ENCODE results near the gene RAB11FIP2. TPM values are rescaled to one million over a fixed set of nuclear protein-coding genes. Genes with fewer than 3 reads are reported as not detected.

The RAB11FIP2 gene
- total RNA-seq, 4 donors from 2014 or later, result 21.2 to 27.9 (median 23.8) TPM

GRCh38 chr10:118035354-118036005 is 11.3 kb downstream of the RAB11FIP2 start:
- no peak for TF ChIP-seq CTCF (IDR thresholded peaks at IDR 0.05)
- DNase-seq (ENCODE audit: low spot score), result no peak
- peak; percentile 64 for ATAC-seq (ENCODE audit: low FRiP score)

GRCh38 chr10:118034791-118035261 is 11.9 kb downstream of the RAB11FIP2 start:
- no peak for TF ChIP-seq CTCF (IDR thresholded peaks at IDR 0.05)
- ATAC-seq (ENCODE audit: low FRiP score) (no peak), DNase-seq (ENCODE audit: low spot score) (no peak)

GRCh38 chr10:118033905-118034304 is 12.8 kb downstream of the RAB11FIP2 start:
- ATAC-seq (ENCODE audit: low FRiP score) (no peak), DNase-seq (ENCODE audit: low spot score) (no peak)
- no peak for TF ChIP-seq CTCF (IDR thresholded peaks at IDR 0.05)

GRCh38 chr10:118032564-118032963 is 14.2 kb downstream of the RAB11FIP2 start:
- TF ChIP-seq CTCF (IDR thresholded peaks at IDR 0.05), result no peak
- ATAC-seq (ENCODE audit: low FRiP score), result no peak
- no peak for DNase-seq (ENCODE audit: low spot score)

- ATAC-seq (ENCODE audit: low FRiP score) (no peak), DNase-seq (ENCODE audit: low spot score) (no peak)
- TF ChIP-seq CTCF (IDR thresholded peaks at IDR 0.05), result no peak
Measured at GRCh38 chr10:118031351-118032075, 15.2 kb downstream of the RAB11FIP2 start.

- DNase-seq (ENCODE audit: low spot score) (no peak), ATAC-seq (ENCODE audit: low FRiP score) (no peak)
- TF ChIP-seq CTCF (IDR thresholded peaks at IDR 0.05), result no peak
Measured at GRCh38 chr10:118028619-118029018, 18.1 kb downstream of the RAB11FIP2 start.

GRCh38 chr10:118027397-118027796 is 19.3 kb downstream of the RAB11FIP2 start:
- no peak for DNase-seq (ENCODE audit: low spot score)
- no peak for ATAC-seq (ENCODE audit: low FRiP score)
- TF ChIP-seq CTCF (IDR thresholded peaks at IDR 0.05), result no peak
